ENCODE results near the gene CLSTN1. TPM values are rescaled to one million over a fixed set of nuclear protein-coding genes. Genes with fewer than 3 reads are reported as not detected.

The CLSTN1 gene
- total and polyA plus RNA-seq, 2 donors (not counting 1 experiment from before 2014, with no cell fraction given), result 34.9 to 81.4 TPM

DNA sequence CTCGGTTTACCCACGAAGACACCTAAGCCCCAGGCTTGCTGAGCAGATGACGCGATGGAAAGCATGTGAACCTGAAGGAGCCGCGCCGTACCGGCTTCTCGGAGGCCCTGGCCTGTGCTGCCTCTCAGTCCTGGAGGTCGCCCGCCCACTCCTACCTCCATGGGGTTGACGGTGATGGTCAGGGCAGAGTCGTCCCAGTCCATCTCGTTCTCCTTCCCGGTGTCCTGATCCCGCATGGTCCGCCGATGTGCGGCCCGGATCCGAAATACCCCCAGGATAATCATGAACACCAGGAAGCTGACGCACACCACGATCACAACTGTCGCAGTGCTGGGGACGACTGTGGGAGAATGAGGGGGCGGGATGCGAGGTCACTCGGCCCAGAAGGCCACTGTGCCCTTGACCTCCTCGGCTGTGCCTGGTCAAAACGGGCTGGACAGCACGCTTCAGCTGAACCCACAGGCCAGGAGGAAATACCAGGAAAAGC, 92.7 kb downstream of the CLSTN1 start:
- peaks cover 11 to 21% of the 10 kb centered on the region in 2 donors for H3K4me1 ChIP-seq (ENCODE audit: control insufficient read depth in 2 of 2, insufficient read depth in 2 of 2, low read length in 2 of 2)
- Mint-ChIP-seq H3K27me3 (no peaks in the 10 kb centered on the region), H3K27ac (peak overlapping the region; percentile 80), H3K9me3 (ENCODE audit: insufficient read depth) (no peaks in the 10 kb centered on the region), H3K4me1 (peaks cover 31% of the 10 kb centered on the region), H3K4me3 (no peak overlapping the region)
- no peak overlapping the region for H2AFZ ChIP-seq (ENCODE audit: insufficient read depth, low read depth, low read length, poor library complexity, severe bottlenecking)
- TF ChIP-seq CTCF (IDR thresholded peaks at IDR 0.05) (no peak), EZH2 (IDR thresholded peaks at IDR 0.05; ENCODE audit: borderline replicate concordance, insufficient read depth, low read depth, low read length, poor library complexity, severe bottlenecking) (no peak)
- H3K4me3 ChIP-seq (ENCODE audit: control extremely low read depth in 1 of 5, extremely low read depth in 1 of 5, insufficient read depth in 1 of 5, low read depth in 2 of 5, low read length in 4 of 5), result no peak overlapping the region
- H4K20me1 ChIP-seq (ENCODE audit: control insufficient read depth, insufficient read depth, low read length, poor library complexity, severe bottlenecking), result peaks cover 43% of the 10 kb centered on the region
- POLR2A ChIA-PET, result no interaction called here
- intact Hi-C loops (cut with micrococcal nuclease), result no loop called here
- no peak overlapping the region for H3K9ac ChIP-seq (ENCODE audit: low read length)
- ATAC-seq (ENCODE audit: low read depth) (no peak), DNase-seq (no peak)
- H3K27ac ChIP-seq (ENCODE audit: low read length in 2 of 2), result no peak overlapping the region
- H3K36me3 ChIP-seq (replicated peaks in 1 of 2; ENCODE audit: control extremely low read depth in 1 of 2, control insufficient read depth in 1 of 2, extremely low read depth in 1 of 2, insufficient read depth in 2 of 2, low read length in 1 of 2), result peaks cover 0 to 93% of the 10 kb centered on the region in 2 experiments
- no peak overlapping the region for H3K4me2 ChIP-seq (replicated peaks; ENCODE audit: low read depth, low read length, poor library complexity, severe bottlenecking)
- CTCF ChIA-PET, result interaction anchor here (0.7 to 1.2 kb wide), 3 partner anchors 15 to 115 kb away, joined by 3 to 5 read pairs (median 4); no protein-coding TSS in a partner anchor
- WGBS (ENCODE audit: insufficient coverage), result 97% methylated on average over 23 of the region's 31 CpGs
- no peaks in the 10 kb centered on the region for H3K27me3 ChIP-seq (replicated peaks in 1 of 4; ENCODE audit: control extremely low read depth in 1 of 4, control insufficient read depth in 3 of 4, insufficient read depth in 4 of 4, low read length in 3 of 4)
- H3K79me2 ChIP-seq (ENCODE audit: control insufficient read depth, insufficient read depth, low read length), result no peaks in the 10 kb centered on the region
- H3K9me3 ChIP-seq (ENCODE audit: control extremely low read depth in 1 of 3, control insufficient read depth in 2 of 3, insufficient read depth in 1 of 3, low read length in 2 of 3), result no peaks in the 10 kb centered on the region

DNA sequence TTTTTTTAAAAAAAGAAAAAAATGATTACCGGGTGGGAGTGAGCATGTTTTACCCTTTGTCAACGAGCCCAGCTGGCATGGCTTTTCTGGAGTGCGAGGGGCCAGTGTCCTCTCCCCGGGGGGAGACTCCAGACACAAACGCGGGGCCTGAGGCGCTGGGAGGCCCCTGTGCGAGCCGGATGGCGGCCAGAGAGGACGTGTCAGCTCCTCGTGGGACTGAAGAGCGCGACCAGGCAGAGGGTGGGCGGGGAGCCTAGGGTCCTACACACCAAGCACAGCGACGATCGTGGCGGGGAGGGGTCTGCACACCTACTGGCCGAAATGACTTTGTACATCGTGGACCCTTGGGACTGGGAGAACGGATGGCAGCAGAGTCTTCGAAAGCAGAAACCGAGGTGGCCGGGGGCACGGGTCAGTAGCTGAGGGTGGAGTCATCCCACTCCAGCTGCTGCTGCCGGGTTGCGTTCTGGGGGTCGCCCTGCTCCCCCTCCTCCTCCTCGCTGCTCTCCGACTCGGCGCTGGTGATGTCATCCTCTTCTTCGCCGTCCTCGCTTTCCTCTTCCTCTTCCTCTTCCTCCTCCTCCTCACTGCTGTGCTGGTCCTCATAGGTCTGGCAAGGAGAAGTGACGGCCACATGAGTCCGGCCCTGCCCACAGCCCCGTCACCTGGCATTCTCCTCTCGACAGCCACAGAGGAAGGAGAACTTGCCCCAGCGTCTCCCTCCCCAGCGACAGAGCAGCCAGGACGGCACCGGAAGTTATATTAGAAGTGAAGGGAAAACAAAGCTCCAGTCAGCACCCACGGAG, 93.5 kb downstream of the CLSTN1 start:
- no peak overlapping the region for H3K9ac ChIP-seq (ENCODE audit: low read length)
- H3K27me3 ChIP-seq (replicated peaks in 1 of 4; ENCODE audit: control extremely low read depth in 1 of 4, control insufficient read depth in 3 of 4, insufficient read depth in 4 of 4, low read length in 3 of 4), result no peaks in the 10 kb centered on the region
- no peak for TF ChIP-seq EZH2 (IDR thresholded peaks at IDR 0.05; ENCODE audit: borderline replicate concordance, insufficient read depth, low read depth, low read length, poor library complexity, severe bottlenecking)
- TF ChIP-seq CTCF (IDR thresholded peaks at IDR 0.05), result no peak
- no peak overlapping the region for H3K4me2 ChIP-seq (replicated peaks; ENCODE audit: low read depth, low read length, poor library complexity, severe bottlenecking)
- CTCF ChIA-PET, result interaction anchor here (1.0 to 1.2 kb wide), 2 partner anchors 104 to 141 kb away, joined by 3 to 5 read pairs; no protein-coding TSS in a partner anchor
- ATAC-seq (ENCODE audit: low read depth) (peak; percentile 24), DNase-seq (no peak)
- H3K4me3 ChIP-seq (ENCODE audit: control extremely low read depth in 1 of 5, extremely low read depth in 1 of 5, insufficient read depth in 1 of 5, low read depth in 2 of 5, low read length in 4 of 5), result no peak overlapping the region
- no peaks in the 10 kb centered on the region for H3K79me2 ChIP-seq (ENCODE audit: control insufficient read depth, insufficient read depth, low read length)
- peaks cover 11 to 21% of the 10 kb centered on the region in 2 donors for H3K4me1 ChIP-seq (ENCODE audit: control insufficient read depth in 2 of 2, insufficient read depth in 2 of 2, low read length in 2 of 2)
- Mint-ChIP-seq H3K9me3 (ENCODE audit: insufficient read depth) (no peaks in the 10 kb centered on the region), H3K27ac (peak overlapping the region; percentile 80), H3K4me3 (no peak overlapping the region), H3K4me1 (peaks cover 31% of the 10 kb centered on the region), H3K27me3 (no peaks in the 10 kb centered on the region)
- peaks cover 0 to 85% of the 10 kb centered on the region in 2 experiments for H3K36me3 ChIP-seq (replicated peaks in 1 of 2; ENCODE audit: control extremely low read depth in 1 of 2, control insufficient read depth in 1 of 2, extremely low read depth in 1 of 2, insufficient read depth in 2 of 2, low read length in 1 of 2)
- peaks cover 43% of the 10 kb centered on the region for H4K20me1 ChIP-seq (ENCODE audit: control insufficient read depth, insufficient read depth, low read length, poor library complexity, severe bottlenecking)
- intact Hi-C loops (cut with micrococcal nuclease), result no loop called here
- no peak overlapping the region for H2AFZ ChIP-seq (ENCODE audit: insufficient read depth, low read depth, low read length, poor library complexity, severe bottlenecking)
- POLR2A ChIA-PET, result interaction anchor here (0.6 kb wide), 1 partner anchor 64 kb away, joined by 3 read pairs; no protein-coding TSS in a partner anchor
- no peak overlapping the region for H3K27ac ChIP-seq (ENCODE audit: low read length in 2 of 2)
- H3K9me3 ChIP-seq (ENCODE audit: control extremely low read depth in 1 of 3, control insufficient read depth in 2 of 3, insufficient read depth in 1 of 3, low read length in 2 of 3), result no peaks in the 10 kb centered on the region
- WGBS (ENCODE audit: insufficient coverage), result 87% methylated on average over 33 of the region's 45 CpGs

Data from B cell (primary cell).